Nucleus accumbens (tissue), 56 donors: Measurements from ENCODE around the gene CCDC148.
"Not testable (repeated sequence)": the region's sequence is repeated elsewhere in the genome, so short reads cannot be mapped to it uniquely, and the experiment has no call there.

Source experiments
- DNase-seq, 56 donors: peaks; one replicate each; lab custom pipeline; 2025; lab: John Stamatoyannopoulos, UW

The CCDC148 gene

DNA sequence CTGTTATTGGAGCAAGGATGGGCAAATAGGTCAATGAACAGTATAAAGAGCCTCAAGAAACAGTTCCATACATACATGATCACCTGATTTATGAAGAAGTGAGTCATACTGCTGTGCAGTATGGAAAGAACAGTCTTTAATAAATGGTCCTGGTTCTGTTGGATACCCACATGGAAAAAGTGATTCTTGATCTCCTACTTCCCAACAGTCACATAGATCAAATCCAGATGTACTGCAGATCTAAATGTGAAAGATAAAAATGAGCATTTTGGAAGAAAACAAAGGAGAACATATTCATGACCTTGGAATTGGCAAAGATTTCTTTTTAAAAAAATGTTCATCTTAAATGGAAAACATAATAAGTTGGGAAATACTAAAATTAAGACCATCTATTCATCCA lies 75.8 kb downstream of the CCDC148 start:
- DNase-seq = no peak

DNA sequence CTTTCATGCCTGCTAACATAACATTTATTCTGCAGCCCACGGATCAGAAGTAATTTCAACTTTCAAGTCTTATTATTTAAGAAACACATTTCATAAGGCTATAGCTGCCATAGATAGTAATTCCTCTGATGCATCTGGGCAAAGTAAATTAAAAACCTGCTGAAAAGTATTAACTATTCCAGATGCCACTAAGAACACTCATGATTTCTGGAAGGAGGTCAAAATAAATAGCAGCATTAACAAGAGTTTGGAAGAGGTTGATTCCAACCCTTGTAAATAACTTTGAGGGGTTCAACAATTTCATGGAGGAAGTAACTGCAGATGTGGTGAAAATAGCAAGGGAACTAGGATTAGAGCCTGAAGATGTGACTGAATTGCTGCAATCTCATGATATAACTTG lies 77.6 kb downstream of the CCDC148 start:
- DNase-seq = no peak

DNA sequence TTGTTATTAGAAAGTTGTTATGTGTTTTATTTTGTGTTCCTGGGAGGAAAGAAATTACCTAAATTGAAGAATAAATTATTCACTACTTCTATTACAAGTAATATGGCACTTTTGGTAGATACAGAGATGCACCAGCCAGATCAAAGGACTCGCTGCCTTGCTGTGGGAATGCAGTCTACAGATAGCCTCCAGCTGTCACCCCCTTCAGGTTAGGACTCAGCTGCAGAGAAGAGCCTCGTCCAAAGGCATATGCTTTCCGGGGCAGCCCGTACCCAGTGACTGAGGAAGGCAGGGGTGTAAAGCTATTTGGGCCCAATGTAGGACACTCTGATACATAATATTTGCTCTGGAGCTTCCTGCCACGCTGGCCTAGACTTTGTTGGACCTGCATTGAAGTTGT lies 90.2 kb downstream of the CCDC148 start:
- no peak for DNase-seq

DNA sequence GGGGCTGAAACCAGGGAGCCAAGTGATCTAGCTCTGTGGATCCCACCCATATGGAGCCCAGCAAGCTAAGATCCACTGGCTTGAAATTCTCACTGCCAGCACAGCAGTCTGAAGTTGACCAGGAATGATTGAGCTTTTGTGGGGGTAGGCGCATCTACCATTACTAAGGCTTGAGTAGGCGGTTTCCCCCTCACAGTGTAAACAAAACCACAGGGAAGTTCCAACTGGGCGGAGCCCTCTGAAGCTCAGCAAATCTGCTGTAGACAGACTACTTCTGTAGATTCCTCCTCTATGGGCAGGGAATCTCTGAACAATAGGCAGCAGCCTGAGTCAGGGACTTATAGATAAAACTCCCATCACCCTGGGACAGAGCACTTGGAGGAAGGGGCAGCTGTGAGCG lies 96.7 kb downstream of the CCDC148 start:
- no peak for DNase-seq

DNA sequence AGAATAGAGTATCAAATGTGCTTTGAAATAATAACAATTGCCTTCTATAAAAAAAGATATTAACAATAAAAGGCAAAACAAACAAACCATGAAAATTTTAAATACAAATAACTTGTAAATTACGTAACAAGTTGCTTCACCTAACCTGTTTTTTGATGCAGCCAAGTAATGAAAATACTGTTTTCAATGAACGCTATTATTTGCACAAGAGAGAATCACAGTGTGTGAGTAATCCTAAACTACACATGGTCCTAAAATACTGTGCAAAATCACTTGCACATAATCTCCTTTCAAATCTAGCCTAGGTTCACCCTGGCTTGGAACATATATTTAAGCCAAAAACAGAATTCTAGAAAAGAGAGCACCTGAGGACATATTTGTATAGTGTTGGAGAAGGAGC lies 98.9 kb downstream of the CCDC148 start:
- no peak for DNase-seq

DNA sequence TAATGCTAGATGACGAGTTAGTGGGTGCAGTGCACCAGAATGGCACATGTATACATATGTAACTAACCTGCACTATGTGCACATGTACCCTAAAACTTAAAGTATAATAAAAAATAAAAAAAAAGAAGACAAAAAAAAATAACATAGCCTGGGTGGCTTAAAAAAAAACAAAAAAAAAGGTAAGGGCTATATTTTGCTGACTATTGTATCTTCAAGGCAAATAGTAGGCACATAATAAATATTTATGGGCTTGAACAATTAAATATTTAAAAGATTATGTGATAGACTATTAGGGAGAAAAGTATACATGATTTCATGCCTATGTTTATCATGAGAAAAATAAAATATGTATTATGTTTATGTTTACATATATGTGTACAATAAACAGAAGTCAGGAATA lies 99.4 kb downstream of the CCDC148 start:
- DNase-seq = no peak

DNA sequence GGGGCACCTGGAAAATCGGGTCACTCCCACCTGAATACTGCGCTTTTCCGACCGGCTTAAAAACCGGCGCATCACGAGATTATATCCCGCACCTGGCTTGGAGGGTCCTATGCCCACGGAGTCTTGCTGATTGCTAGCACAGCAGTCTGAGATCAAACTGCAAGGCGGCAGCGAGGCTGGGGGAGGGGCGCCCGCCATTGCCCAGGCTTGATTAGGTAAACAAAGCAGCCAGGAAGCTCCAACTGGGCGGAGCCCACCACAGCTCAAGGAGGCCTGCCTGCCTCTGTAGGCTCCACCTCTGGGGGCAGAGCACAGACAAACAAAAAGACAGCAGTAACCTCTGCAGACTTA lies 105.1 kb downstream of the CCDC148 start:
- DNase-seq = not testable (repeated sequence)

DNA sequence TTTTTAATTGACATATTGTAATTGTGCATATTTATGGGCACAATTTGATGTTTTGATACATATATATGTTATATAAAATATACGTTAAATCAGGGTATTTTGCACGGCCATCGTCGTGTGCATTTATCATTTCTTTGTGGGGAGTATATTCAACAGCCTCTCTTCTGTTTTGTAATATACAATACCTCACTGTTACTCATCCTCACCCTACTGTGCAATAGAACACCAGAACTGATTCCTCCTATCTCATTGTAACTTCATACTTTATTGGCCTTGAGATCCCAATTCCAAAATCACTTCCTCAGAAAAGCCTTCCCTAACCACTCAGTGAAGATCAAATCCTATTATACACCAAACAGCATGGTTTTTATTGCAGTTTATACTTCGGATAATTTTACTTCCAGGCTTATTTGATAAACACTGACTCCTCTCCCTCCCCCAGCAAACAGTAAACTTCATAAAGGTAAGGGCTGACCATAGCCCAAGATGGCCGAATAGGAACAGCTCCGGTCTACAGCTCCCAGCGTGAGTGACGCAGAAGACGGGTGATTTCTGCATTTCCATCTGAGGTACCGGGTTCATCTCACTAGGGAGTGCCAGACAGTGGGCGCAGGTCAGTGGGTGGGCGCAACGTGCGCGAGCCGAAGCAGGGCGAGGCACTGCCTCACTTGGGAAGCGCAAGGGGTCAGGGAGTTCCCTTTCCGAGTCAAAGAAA lies 105.6 kb downstream of the CCDC148 start:
- not testable (repeated sequence) for DNase-seq

DNA sequence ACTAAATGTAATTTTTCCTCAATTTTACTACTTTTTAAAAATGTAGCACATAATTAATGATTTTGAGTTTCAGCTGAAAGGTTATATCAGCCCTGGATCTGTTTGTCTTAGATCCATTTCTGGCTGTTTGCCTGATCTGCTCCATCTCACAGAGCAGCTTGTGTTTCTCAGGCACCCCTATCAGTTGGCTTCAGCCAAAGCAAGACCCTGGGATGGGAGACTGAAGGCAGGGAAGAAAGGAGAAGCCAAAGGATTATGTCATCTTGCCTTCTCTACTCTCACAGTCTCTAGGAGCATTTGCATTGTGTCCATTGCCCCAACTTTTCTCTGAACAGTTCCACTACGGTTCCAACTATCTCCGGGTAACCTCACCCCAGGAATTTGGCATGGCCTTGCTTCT lies 110.5 kb downstream of the CCDC148 start:
- DNase-seq = no peak

DNA sequence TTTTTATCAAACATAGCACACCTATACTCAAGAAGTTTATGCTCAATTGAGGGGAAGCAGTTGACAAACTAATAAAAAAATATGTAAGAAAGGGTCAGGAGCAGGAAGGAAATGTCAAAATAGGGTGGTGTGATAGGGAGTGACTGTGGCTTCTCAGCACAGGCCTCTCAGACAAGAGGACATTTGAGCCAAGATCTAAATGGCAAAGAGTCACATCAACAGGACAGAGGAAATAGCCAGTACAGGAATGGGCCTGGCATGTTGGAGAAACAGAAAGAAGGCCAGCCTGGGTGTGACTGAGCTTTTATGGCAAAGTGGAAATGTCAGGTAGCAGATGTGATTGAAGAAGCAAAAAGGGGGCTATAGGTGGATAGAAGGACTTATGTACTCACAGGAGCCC lies 117.0 kb downstream of the CCDC148 start:
- no peak for DNase-seq

DNA sequence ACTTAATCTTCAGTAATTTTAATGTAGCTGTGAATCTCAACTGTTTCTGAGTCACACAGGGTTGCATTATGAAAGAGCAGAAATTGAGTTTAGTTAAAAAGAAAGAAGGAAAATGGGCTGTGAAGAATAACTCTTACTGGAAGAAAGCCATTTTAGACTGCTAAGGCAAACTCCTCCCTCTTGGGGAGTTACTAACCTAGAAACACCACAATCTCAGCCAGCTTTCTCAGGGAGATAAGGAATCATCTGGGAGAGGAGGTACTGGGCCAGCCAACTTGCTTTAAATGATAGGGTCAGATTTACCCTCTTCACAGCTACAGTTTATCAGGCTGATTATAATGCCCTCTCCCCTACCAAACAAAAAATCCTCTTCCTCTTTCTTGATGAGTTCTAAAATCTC lies 119.5 kb downstream of the CCDC148 start:
- no peak for DNase-seq

DNA sequence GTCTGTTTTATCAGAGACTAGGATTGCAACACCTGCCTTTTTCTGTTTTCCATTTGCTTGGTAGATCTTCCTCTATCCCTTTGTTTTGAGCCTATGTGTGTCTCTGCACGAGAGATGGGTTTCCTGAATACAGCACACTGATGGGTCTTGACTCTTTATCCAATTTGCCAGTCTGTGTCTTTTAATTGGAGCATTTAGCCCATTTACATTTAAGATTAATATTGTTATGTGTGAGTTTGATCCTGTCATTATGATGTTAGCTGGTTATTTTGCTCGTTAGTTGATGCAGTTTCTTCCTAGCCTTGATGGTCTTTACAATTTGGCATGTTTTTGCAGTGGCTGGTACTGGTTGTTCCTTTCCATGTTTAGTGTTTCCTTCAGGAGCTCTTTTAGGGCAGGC lies 124.8 kb downstream of the CCDC148 start:
- DNase-seq = not testable (repeated sequence)

DNA sequence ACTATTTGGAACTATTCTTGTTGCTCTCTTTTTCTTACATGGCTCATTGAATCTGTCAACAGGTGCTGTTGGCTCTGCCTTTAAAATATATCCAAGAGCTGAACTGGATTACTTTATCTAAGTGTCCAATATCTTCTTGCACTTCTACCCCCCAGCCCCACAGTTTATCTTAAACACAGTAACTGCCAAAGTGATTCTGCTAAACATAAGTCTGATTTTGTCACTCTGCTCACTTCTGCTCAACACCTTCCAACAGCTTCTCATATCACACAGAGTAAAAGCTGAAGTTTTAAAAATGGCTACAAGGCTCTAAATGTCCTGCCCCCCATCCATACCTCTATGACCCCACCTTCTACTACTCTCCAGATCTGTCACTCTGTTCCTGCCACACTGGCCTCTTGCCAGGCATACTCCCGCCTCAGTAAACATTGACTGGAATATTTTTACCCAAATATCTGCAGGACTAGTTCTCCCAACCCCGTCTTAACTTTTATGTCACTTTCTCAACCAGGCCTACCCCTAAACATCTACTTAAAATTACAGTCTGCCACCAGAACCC lies 130.7 kb downstream of the CCDC148 start:
- DNase-seq = no peak

DNA sequence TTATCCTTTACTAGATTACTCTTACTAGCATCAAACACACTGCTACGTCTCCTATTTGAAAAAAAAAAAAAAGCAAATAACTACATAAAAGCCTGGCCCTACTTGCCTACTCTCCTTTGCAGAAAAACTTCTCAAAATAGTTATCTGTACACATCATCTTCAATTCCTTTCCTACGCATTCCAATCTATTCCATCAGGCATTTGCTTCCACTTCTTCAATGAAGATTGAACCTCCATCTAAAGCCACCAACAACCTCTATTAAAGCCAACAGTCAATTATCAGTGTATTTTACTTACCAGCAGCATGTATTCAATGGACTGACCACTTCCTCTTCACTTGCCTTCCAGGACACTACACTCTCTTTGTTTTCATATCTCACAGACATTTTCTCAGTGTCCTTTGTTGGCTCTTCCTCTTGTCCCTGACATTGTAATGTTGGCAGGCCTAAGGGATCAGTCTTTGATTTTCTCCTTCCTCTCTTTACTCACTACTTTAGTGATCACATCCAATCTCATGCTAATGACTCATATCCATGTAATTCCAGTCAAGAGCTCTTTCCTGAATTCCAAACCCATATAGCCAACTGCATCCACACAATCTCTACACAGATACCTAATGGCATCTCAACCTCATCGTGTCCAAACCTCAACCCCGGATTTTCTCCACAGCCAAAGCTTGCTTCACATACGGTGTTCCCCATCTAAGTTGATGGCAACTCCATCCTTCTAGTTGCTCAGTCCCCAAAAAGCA lies 131.3 kb downstream of the CCDC148 start:
- no peak for DNase-seq

DNA sequence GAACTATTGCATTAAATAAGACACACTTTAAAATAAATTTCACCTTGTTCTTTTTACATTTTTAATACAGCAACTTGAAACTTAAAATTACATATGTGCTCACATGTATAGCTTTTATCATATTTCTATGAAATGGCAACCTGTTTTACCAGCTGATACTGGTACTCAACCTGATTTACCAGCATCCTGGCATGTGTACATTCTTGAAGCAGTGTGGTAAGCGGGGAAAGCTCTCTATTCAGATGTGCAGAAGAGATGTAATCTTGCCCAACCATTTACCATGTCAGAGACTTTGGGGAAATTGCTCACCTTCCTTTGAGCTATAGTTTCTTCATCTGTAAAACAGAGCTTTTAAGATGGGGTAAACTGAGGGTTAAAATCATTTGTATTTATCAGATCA lies 133.2 kb downstream of the CCDC148 start:
- no peak for DNase-seq

DNA sequence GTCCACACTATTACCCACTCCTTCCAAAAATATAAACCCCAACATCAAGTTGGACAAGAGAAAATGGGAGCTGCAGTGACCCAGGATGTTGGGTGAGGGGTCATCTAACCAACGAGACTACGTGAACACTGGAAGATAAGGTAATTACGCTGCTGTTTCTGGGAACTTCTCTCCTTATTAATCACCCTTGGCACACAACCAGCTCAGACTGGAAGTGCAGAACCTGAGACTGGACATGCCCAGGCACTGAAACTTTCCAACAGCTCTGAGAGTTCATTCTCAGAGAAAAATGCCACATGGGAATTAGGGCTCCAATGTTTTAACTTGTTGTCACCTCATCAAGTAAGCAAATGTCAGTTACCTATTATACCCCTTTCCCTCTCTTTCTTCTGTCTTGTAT lies 135.3 kb downstream of the CCDC148 start:
- DNase-seq = no peak

DNA sequence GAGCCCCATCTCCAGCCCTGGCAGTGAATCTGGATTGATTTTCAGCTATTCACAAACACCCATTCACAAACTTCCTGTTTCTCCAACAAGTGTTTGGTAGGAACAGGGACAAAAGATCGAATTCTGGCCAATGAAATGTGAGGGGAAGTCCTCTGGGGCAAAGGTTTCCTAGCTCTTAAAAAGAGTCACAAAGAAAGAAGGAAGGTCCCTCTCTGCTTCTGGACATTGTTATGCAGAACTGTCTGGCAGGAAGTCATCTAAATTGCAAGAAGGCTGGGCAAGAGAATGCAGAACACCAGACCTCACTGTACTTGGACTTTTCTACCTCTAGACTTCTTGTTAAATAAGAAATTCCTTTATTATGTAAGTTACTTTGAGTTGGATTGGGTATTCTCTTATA lies 137.3 kb downstream of the CCDC148 start:
- no peak for DNase-seq

DNA sequence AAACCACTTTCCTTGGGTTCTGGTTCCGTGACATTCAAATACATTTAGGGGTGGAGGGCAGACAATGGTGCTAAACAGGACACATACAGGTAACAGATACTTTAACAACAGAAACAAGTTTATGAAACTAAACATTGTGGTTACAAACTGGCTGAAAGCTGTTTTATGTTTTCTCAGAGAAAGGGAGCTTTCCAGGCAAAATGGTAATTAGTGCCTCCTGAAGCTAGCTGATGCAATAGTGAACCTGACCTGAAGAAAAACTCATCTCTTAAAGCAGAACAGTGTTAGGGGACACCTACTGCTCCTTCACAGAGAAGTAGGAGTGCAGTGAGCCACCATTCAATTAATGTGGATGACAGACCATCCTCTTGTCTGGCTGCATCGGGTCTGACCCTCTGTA lies 138.9 kb downstream of the CCDC148 start:
- DNase-seq = no peak

DNA sequence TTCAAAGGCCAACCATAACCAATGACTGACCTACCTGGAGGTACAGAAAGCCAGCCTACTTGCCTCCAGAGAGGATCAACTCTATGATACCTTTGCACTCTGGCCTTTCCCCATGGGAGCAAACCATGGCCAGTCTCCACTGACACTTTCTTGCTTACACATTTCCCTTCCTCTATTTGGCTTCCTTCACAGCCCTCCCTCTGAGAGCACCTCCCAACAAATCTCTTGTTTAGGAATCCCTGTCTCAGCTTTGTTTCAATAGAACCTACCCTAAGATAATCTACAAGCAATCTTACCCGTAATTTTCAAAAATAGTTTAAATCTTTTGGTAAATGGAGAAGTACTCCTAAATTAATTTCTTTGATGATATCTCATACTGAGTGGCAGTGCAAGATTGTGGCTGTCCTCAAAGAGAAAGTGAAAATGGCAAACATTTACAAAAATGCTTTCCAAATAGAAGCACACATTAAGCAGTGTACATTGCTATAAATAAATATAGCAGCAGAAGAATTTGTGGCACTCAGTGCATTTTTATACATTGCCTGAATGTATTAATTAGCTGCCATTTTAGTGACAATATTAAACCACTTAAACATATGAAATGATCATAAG lies 140.6 kb downstream of the CCDC148 start:
- no peak for DNase-seq

DNA sequence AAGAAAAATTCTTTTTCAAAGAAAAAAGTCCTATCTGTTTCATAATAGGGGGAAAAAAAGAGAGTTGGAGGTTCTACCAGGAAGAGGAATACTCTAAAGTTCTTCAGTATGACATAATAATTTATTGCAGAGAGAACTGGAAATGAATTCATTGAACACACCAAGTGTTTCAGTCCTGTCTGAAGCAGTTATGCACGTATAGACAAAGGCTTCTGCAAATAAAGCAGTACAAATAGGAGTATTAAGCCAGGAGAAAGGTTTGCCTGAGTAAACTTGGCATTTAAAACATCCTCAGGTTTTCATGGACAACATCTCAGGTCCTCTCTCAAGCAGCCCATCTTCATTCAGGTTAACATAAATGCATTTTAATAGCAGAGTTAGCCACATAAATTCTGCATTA lies 141.6 kb downstream of the CCDC148 start:
- no peak for DNase-seq

DNA sequence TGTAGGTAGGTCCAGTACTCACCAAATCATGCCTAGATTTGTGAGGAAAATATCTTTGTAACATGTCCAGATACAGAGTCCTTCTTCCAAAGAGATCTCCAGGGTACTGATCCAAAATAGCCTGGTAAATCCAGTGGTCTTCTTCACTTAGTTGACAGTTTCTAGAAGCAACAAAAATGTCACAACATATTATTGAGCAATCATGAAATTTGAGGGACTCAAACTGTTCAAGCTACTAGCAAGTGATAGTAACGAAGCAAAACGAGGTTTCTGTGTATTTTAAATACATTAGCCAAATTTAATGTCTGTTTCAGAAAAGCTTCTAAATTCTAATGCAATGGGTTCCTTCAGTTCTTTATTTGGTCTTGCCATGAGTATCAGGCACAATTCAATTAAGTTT lies 142.8 kb downstream of the CCDC148 start:
- no peak for DNase-seq

DNA sequence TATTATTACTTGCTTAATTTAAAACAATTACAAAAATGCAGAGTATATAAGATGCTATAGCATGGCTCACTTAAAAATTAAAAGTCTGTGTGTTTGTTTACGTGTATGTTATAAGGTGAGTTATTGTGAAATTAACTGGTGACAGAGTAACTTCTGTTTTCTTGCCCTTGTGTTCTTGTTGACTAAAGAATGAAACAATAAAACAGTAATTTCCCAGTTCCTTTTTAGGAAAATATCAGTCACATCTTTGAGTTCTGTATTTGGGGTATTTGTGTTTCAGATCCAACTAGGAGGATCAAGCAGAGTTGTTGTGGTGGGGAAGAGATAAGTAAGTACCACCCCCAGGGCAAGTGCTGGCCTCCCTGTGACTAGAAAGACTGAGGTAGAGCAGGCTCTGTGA lies 143.6 kb downstream of the CCDC148 start:
- no peak for DNase-seq
